Neural progenitor cell (in vitro differentiated cells): ENCODE data around the gene CTAGE9. TPM values are rescaled to one million over a fixed set of nuclear protein-coding genes. Genes with fewer than 3 reads are reported as not detected.

ENCODE experiments used
- DNase-seq: peaks from one replicate; pipeline ENCODE4 v3.0.0-alpha.2; 2016; ENCODE audit warnings: low spot score
- H2AFZ ChIP-seq: fragments of 200-600 bp; sonication (generic); replicated peaks from 2 replicates; pipeline ENCODE4 v1.6.1; 2016; ENCODE audit warnings: antibody characterized with exemption
- H3F3A ChIP-seq: fragments of 200-600 bp; sonication (generic); 2 replicates; pipeline ENCODE4 v1.6.1; 2016; ENCODE audit warnings: antibody characterized with exemption, low read depth
- H3K27ac ChIP-seq: fragments of 200-600 bp; sonication (generic); 2 replicates; pipeline ENCODE4 v1.5.1; 2016; ENCODE audit warnings: mild to moderate bottlenecking
- H3K27me3 ChIP-seq: fragments of 200-600 bp; sonication (generic); 2 replicates; pipeline ENCODE4 v1.6.1; 2016; ENCODE audit warnings: mild to moderate bottlenecking, moderate library complexity
- H3K36me3 ChIP-seq: fragments of 200-600 bp; sonication (generic); 2 replicates; pipeline ENCODE4 v1.5.1; 2016
- H3K4me1 ChIP-seq: fragments of 200-600 bp; sonication (generic); 2 replicates; pipeline ENCODE4 v1.6.1; 2016; ENCODE audit warnings: mixed run types
- H3K4me2 ChIP-seq: fragments of 200-600 bp; sonication (generic); 2 replicates; pipeline ENCODE4 v1.6.1; 2016
- H3K4me3 ChIP-seq: fragments of 200-600 bp; sonication (generic); 2 replicates; pipeline ENCODE4 v1.5.1; 2016
- H3K79me2 ChIP-seq: fragments of 200-600 bp; sonication (generic); 2 replicates; pipeline ENCODE4 v1.6.1; 2016; ENCODE audit warnings: low read depth
- H3K9ac ChIP-seq: fragments of 200-600 bp; sonication (generic); 2 replicates; pipeline ENCODE4 v1.6.1; 2016
- H3K9me3 ChIP-seq: fragments of 200-600 bp; sonication (generic); 2 replicates; pipeline ENCODE4 v1.5.1; 2016; ENCODE audit warnings: low read depth
- H4K20me1 ChIP-seq: fragments of 200-600 bp; sonication (generic); 2 replicates; pipeline ENCODE4 v1.6.1; 2016; ENCODE audit warnings: low read depth
- H3K27ac Mint-ChIP-seq: 3 replicates; pipeline ENCODE4 v1.8.0; 2021; ENCODE audit warnings: mixed read lengths
- H3K27me3 Mint-ChIP-seq: 2 replicates; pipeline ENCODE4 v1.8.0; 2022; ENCODE audit warnings: low read depth, mild to moderate bottlenecking, inconsistent platforms, moderate library complexity, mixed read lengths; ENCODE audit not compliant: insufficient read depth
- H3K36me3 Mint-ChIP-seq: 3 replicates; pipeline ENCODE4 v1.8.0; 2021; ENCODE audit warnings: mixed read lengths
- H3K4me1 Mint-ChIP-seq: 3 replicates; pipeline ENCODE4 v1.8.0; 2021; ENCODE audit warnings: mixed read lengths
- H3K4me3 Mint-ChIP-seq: 3 replicates; pipeline ENCODE4 v1.8.0; 2021; ENCODE audit warnings: mild to moderate bottlenecking, moderate library complexity, mixed read lengths
- H3K9me3 Mint-ChIP-seq: 3 replicates; pipeline ENCODE4 v1.8.0; 2020; ENCODE audit warnings: mixed read lengths
- EZH2 ChIP-seq: fragments of 200-600 bp; sonication (generic); IDR thresholded peaks from 2 replicates; pipeline ENCODE4 v1.6.1; 2017; ENCODE audit warnings: antibody characterized with exemption, mild to moderate bottlenecking, moderate library complexity
- EZH2phosphoT487 ChIP-seq: fragments of 200-600 bp; sonication (generic); IDR thresholded peaks from 2 replicates; pipeline ENCODE4 v1.6.1; 2017; ENCODE audit warnings: antibody characterized with exemption
- total RNA-seq: library from RNA; depleted of rRNA; stranded (reverse); fragments of >200 nt; gene quantifications from 2 replicates; pipeline ENCODE4 v1.2.3, GENCODE V29; 2015; ENCODE audit warnings: low replicate concordance
- TF ChIP-seq, protein P1 (sequence below): fragments of 200-600 bp; sonication (generic); IDR thresholded peaks from 2 replicates; pipeline ENCODE4 v1.5.1; 2017; ENCODE audit warnings: antibody characterized with exemption, mild to moderate bottlenecking

CTAGE9 gene
- total RNA-seq, 1 donor from 2014 or later = not detected

DNA sequence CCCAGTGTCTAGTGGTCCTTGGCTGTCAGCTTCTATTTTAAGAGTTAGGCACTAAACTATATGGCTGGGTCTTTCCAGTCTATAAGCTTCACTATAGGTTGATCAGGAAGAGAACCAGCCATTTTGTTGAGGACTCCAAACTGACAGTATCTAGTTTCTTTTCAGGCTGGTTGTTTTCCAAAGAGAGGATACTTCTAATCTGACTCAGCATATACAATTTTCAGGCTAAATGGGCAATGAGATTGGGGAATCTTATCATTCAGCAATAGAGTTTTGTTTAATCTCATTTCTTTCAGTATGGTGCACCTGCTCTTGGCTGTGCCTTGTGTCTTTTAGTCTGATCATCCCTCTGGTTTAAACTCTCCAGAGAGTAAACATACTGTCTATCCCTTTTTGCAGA lies 20.4 kb upstream of the CTAGE9 start:
- H3K4me2 ChIP-seq = no peak overlapping the region
- H3K4me3 Mint-ChIP-seq = no peak overlapping the region
- peaks cover 7% of the 10 kb centered on the region for H3K4me1 ChIP-seq
- no peaks in the 10 kb centered on the region for H3K27me3 ChIP-seq
- H3K9me3 ChIP-seq = no peaks in the 10 kb centered on the region
- TF ChIP-seq EZH2 (no peak), EZH2phosphoT487 (no peak)
- TF ChIP-seq, protein P1, sequence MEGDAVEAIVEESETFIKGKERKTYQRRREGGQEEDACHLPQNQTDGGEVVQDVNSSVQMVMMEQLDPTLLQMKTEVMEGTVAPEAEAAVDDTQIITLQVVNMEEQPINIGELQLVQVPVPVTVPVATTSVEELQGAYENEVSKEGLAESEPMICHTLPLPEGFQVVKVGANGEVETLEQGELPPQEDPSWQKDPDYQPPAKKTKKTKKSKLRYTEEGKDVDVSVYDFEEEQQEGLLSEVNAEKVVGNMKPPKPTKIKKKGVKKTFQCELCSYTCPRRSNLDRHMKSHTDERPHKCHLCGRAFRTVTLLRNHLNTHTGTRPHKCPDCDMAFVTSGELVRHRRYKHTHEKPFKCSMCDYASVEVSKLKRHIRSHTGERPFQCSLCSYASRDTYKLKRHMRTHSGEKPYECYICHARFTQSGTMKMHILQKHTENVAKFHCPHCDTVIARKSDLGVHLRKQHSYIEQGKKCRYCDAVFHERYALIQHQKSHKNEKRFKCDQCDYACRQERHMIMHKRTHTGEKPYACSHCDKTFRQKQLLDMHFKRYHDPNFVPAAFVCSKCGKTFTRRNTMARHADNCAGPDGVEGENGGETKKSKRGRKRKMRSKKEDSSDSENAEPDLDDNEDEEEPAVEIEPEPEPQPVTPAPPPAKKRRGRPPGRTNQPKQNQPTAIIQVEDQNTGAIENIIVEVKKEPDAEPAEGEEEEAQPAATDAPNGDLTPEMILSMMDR = no peak
- no peak overlapping the region for H3K27ac ChIP-seq
- peaks cover 4% of the 10 kb centered on the region for H3K9me3 Mint-ChIP-seq
- H3K36me3 Mint-ChIP-seq = peaks cover 2% of the 10 kb centered on the region
- H3K4me3 ChIP-seq = no peak overlapping the region
- no peaks in the 10 kb centered on the region for H3F3A ChIP-seq
- no peak overlapping the region for H3K9ac ChIP-seq
- no peak overlapping the region for H3K27ac Mint-ChIP-seq
- no peaks in the 10 kb centered on the region for H4K20me1 ChIP-seq
- DNase-seq = no peak
- H2AFZ ChIP-seq = no peak overlapping the region
- no peaks in the 10 kb centered on the region for H3K79me2 ChIP-seq
- H3K36me3 ChIP-seq = no peaks in the 10 kb centered on the region
- peaks cover 5% of the 10 kb centered on the region for H3K4me1 Mint-ChIP-seq
- no peaks in the 10 kb centered on the region for H3K27me3 Mint-ChIP-seq

DNA sequence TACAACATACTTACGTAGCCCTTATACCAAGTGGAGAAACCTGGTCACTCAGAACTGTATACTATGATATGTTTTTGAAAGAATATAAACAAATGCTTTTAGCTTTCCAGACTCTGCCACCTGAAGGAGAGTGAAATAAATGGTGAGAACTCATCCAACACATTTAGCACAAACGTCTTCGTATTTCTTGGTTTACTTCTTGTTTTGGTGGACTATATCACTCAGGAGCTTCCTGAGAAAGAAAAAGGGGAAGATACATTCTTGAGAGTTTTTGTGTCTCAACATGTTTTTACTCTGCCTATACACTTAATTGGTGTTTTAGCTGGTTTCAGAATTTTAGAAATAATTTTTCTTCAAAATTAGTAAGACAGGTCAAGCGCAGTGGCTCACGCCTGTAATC lies 19.4 kb upstream of the CTAGE9 start:
- H3K27me3 ChIP-seq = no peaks in the 10 kb centered on the region

DNA sequence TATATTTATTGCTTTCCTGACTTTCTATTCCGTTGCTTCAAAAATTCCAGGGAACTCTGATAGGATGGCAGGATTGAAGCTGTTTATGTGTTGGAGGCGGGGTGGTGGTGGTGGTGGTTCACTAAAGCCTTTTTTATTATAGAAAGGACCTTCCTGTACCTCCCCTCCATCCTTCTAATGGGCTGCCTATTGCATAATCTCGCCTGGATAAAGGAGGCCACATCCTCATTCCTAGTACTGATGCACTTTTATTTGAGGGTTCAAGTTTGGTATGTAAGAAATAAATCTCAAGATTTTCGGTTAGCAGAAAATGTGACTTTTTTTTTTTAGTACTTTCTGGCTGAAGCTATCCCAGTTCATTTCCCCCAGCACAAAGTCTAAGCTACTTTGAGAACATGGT lies 18.7 kb upstream of the CTAGE9 start:
- Histone ChIP-seq H2AFZ (no peak overlapping the region), H3F3A (no peaks in the 10 kb centered on the region), H3K9me3 (no peaks in the 10 kb centered on the region), H3K36me3 (no peaks in the 10 kb centered on the region), H4K20me1 (no peaks in the 10 kb centered on the region), H3K79me2 (no peaks in the 10 kb centered on the region), H3K4me3 (no peak overlapping the region), H3K27ac (no peak overlapping the region), H3K9ac (no peak overlapping the region), H3K4me2 (no peak overlapping the region), H3K4me1 (peaks cover 7% of the 10 kb centered on the region), H3K27me3 (no peaks in the 10 kb centered on the region)
- Mint-ChIP-seq H3K27ac (no peak overlapping the region), H3K9me3 (peaks cover 6% of the 10 kb centered on the region), H3K4me1 (peaks cover 5% of the 10 kb centered on the region), H3K27me3 (no peaks in the 10 kb centered on the region), H3K36me3 (peaks cover 2% of the 10 kb centered on the region), H3K4me3 (no peak overlapping the region)
- DNase-seq = no peak
- TF ChIP-seq EZH2phosphoT487 (no peak), EZH2 (no peak)
- TF ChIP-seq, protein P1 = no peak

More for the DNA sequence above, 19.4 kb upstream of the CTAGE9 start:
- no peak for DNase-seq
- Histone ChIP-seq H3K4me3 (no peak overlapping the region), H2AFZ (no peak overlapping the region), H3K27ac (no peak overlapping the region), H3F3A (no peaks in the 10 kb centered on the region), H3K79me2 (no peaks in the 10 kb centered on the region), H3K4me2 (no peak overlapping the region), H4K20me1 (no peaks in the 10 kb centered on the region), H3K9ac (no peak overlapping the region), H3K9me3 (no peaks in the 10 kb centered on the region), H3K4me1 (peaks cover 7% of the 10 kb centered on the region), H3K36me3 (no peaks in the 10 kb centered on the region)
- H3K4me1 Mint-ChIP-seq = peaks cover 5% of the 10 kb centered on the region
- peaks cover 2% of the 10 kb centered on the region for H3K36me3 Mint-ChIP-seq
- H3K27ac Mint-ChIP-seq = no peak overlapping the region
- H3K4me3 Mint-ChIP-seq = no peak overlapping the region
- H3K27me3 Mint-ChIP-seq = no peaks in the 10 kb centered on the region
- TF ChIP-seq, protein P1 = no peak
- TF ChIP-seq EZH2 (no peak), EZH2phosphoT487 (no peak)
- H3K9me3 Mint-ChIP-seq = peaks cover 6% of the 10 kb centered on the region
